ENCODE results near the gene NMS. TPM values are rescaled to one million over a fixed set of nuclear protein-coding genes. Genes with fewer than 3 reads are reported as not detected.

Gene NMS
- total and polyA plus RNA-seq, 2 donors (not counting 1 experiment from before 2014, with no cell fraction given) = not detected

DNA sequence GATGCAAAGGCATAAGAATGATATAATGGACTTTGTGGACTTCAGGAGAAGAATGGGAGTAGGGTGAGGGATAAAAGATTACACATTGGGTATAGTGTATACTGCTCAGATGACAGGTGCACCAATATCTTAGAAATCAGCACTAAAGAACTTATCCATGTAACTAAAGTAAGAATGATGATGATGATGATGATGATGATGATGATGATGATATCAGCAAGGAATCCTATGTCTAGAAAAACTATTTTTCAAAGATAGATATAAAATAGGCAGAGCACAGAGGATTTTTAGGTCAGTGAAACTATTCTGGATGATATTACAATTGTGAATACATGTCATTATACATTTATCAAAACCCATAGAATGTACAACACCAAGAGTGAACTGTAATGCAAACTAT is 34.3 kb downstream of the NMS start:
- Histone ChIP-seq H3K36me3 (ENCODE audit: control insufficient read depth, insufficient read depth, low read length) (no peaks in the 10 kb centered on the region), H3K79me2 (ENCODE audit: control insufficient read depth, insufficient read depth, low read length) (no peaks in the 10 kb centered on the region)
- TF ChIP-seq CTCF (conservative IDR thresholded peaks at IDR 0.05 in 1 of 2, IDR thresholded peaks at IDR 0.05 in 1 of 2; ENCODE audit: low read depth in 1 of 2, low read length in 2 of 2) (no peak), EZH2 (IDR thresholded peaks at IDR 0.05; ENCODE audit: low read length, missing control alignments) (no peak)

DNA sequence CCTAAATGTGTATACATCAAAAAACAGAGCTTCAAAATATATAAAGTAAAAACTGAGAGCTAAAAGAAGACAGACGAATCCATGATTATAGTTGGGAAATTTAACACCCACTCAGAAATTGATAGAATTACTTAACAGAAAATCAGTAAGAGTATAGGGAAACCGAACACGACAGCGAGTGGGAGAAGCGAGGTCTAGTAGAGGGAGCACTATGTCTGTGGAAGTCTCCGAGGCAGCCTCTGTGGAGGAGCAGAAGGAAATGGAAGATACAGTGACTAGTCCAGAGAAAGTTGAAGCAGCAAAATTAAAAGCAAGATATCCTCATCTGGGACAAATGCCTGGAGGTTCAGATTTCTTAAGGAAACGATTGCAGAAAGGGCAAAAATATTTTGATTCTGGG is 38.8 kb downstream of the NMS start:
- Histone ChIP-seq H3K36me3 (ENCODE audit: control insufficient read depth, insufficient read depth, low read length) (no peaks in the 10 kb centered on the region), H3K4me2 (ENCODE audit: extremely low read depth, insufficient read depth, low read length) (no peak overlapping the region), H3K4me1 (ENCODE audit: control insufficient read depth, extremely low read depth, insufficient read depth, low read length) (no peaks in the 10 kb centered on the region), H3K27me3 (ENCODE audit: control insufficient read depth, insufficient read depth, low read length) (no peaks in the 10 kb centered on the region), H3K27ac (ENCODE audit: insufficient read depth, low read length) (no peak overlapping the region), H2AFZ (ENCODE audit: low read length) (no peak overlapping the region), H3K79me2 (ENCODE audit: control insufficient read depth, insufficient read depth, low read length) (no peaks in the 10 kb centered on the region), H4K20me1 (ENCODE audit: control insufficient read depth, extremely low read depth, insufficient read depth, low read length) (no peaks in the 10 kb centered on the region), H3K9me3 (ENCODE audit: control insufficient read depth, insufficient read depth, low read depth, low read length) (no peaks in the 10 kb centered on the region), H3K4me3 (replicated peaks in 1 of 4; ENCODE audit: control extremely low read depth in 1 of 4, insufficient read depth in 1 of 4, low read depth in 3 of 4, low read length in 4 of 4) (no peak overlapping the region), H3K9ac (ENCODE audit: insufficient read depth, low read length) (no peak overlapping the region)
- DNase-seq (ENCODE audit: low read depth in 2 of 2) = no peak
- TF ChIP-seq CTCF (conservative IDR thresholded peaks at IDR 0.05 in 1 of 2, IDR thresholded peaks at IDR 0.05 in 1 of 2; ENCODE audit: low read depth in 1 of 2, low read length in 2 of 2) = no peak
- no peak for TF ChIP-seq EZH2 (IDR thresholded peaks at IDR 0.05; ENCODE audit: low read length, missing control alignments)

More for the DNA sequence above, 34.3 kb downstream of the NMS start:
- Histone ChIP-seq H3K4me3 (replicated peaks in 1 of 4; ENCODE audit: control extremely low read depth in 1 of 4, insufficient read depth in 1 of 4, low read depth in 3 of 4, low read length in 4 of 4) (no peak overlapping the region), H3K27me3 (ENCODE audit: control insufficient read depth, insufficient read depth, low read length) (no peaks in the 10 kb centered on the region), H3K9ac (ENCODE audit: insufficient read depth, low read length) (no peak overlapping the region), H3K27ac (ENCODE audit: insufficient read depth, low read length) (no peak overlapping the region), H3K4me1 (ENCODE audit: control insufficient read depth, extremely low read depth, insufficient read depth, low read length) (no peaks in the 10 kb centered on the region), H3K4me2 (ENCODE audit: extremely low read depth, insufficient read depth, low read length) (no peak overlapping the region), H3K9me3 (ENCODE audit: control insufficient read depth, insufficient read depth, low read depth, low read length) (no peaks in the 10 kb centered on the region), H2AFZ (ENCODE audit: low read length) (no peak overlapping the region), H4K20me1 (ENCODE audit: control insufficient read depth, extremely low read depth, insufficient read depth, low read length) (no peaks in the 10 kb centered on the region)
- DNase-seq (ENCODE audit: low read depth in 2 of 2) = no peak

GRCh38 chr2:100513650-100514049 is 43.4 kb downstream of the NMS start:
- Histone ChIP-seq H4K20me1 (ENCODE audit: control insufficient read depth, extremely low read depth, insufficient read depth, low read length) (no peaks in the 10 kb centered on the region), H3K4me2 (ENCODE audit: extremely low read depth, insufficient read depth, low read length) (no peak overlapping the region), H3K27me3 (ENCODE audit: control insufficient read depth, insufficient read depth, low read length) (no peaks in the 10 kb centered on the region), H3K9ac (ENCODE audit: insufficient read depth, low read length) (no peak overlapping the region), H3K4me3 (replicated peaks in 1 of 4; ENCODE audit: control extremely low read depth in 1 of 4, insufficient read depth in 1 of 4, low read depth in 3 of 4, low read length in 4 of 4) (no peak overlapping the region), H3K4me1 (ENCODE audit: control insufficient read depth, extremely low read depth, insufficient read depth, low read length) (no peaks in the 10 kb centered on the region), H3K27ac (ENCODE audit: insufficient read depth, low read length) (no peak overlapping the region), H3K36me3 (ENCODE audit: control insufficient read depth, insufficient read depth, low read length) (no peaks in the 10 kb centered on the region), H2AFZ (ENCODE audit: low read length) (no peak overlapping the region), H3K79me2 (ENCODE audit: control insufficient read depth, insufficient read depth, low read length) (no peaks in the 10 kb centered on the region), H3K9me3 (ENCODE audit: control insufficient read depth, insufficient read depth, low read depth, low read length) (no peaks in the 10 kb centered on the region)
- TF ChIP-seq CTCF (conservative IDR thresholded peaks at IDR 0.05 in 1 of 2, IDR thresholded peaks at IDR 0.05 in 1 of 2; ENCODE audit: low read depth in 1 of 2, low read length in 2 of 2) (no peak), EZH2 (IDR thresholded peaks at IDR 0.05; ENCODE audit: low read length, missing control alignments) (no peak)
- DNase-seq (ENCODE audit: low read depth in 2 of 2) = peak in 1 of 2 donors; percentile 19
